Measurements from ENCODE around the gene GSK3A.
A peak's percentile ranks its signal among the peaks of the same experiment; 100 is the strongest.
"Not testable (repeated sequence)": the region's sequence is repeated elsewhere in the genome, so short reads cannot be mapped to it uniquely, and the experiment has no call there.

Gene GSK3A

DNA sequence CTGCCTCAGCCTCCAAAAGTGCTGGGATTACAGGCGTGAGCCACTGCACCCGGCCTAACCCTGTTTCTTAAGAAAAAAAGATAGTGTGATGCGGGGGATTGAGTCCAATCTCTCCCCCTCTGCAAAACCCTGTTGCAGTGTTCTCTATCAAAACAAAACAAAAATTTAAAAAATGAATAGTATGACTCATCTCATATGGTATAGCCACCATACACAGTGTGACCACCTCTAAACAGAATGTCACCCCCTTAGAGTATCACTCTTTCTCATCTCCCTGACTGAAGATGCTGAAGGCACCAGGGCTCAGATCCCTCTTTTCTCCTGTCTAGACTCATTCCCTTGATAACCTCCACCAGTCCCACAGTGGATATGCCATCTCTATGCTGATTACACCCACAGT, 19.4 kb upstream of the GSK3A start:
- TF ChIP-seq, protein P1, sequence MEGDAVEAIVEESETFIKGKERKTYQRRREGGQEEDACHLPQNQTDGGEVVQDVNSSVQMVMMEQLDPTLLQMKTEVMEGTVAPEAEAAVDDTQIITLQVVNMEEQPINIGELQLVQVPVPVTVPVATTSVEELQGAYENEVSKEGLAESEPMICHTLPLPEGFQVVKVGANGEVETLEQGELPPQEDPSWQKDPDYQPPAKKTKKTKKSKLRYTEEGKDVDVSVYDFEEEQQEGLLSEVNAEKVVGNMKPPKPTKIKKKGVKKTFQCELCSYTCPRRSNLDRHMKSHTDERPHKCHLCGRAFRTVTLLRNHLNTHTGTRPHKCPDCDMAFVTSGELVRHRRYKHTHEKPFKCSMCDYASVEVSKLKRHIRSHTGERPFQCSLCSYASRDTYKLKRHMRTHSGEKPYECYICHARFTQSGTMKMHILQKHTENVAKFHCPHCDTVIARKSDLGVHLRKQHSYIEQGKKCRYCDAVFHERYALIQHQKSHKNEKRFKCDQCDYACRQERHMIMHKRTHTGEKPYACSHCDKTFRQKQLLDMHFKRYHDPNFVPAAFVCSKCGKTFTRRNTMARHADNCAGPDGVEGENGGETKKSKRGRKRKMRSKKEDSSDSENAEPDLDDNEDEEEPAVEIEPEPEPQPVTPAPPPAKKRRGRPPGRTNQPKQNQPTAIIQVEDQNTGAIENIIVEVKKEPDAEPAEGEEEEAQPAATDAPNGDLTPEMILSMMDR (IDR thresholded peaks at IDR 0.05; ENCODE audit: poor library complexity, severe bottlenecking): no peak
- Histone ChIP-seq H3K9me3 (ENCODE audit: severe bottlenecking) (no peaks in the 10 kb centered on the region), H3K27ac (ENCODE audit: poor library complexity, severe bottlenecking) (no peak overlapping the region), H3K36me3 (ENCODE audit: low read depth) (no peaks in the 10 kb centered on the region), H3K4me3 (ENCODE audit: severe bottlenecking) (no peak overlapping the region), H3K27me3 (ENCODE audit: insufficient read depth, poor library complexity, severe bottlenecking) (no peaks in the 10 kb centered on the region), H3K4me1 (ENCODE audit: insufficient read depth, poor library complexity, severe bottlenecking) (no peaks in the 10 kb centered on the region)
- DNase-seq (ENCODE audit: low spot score): no peak
- no peak for ATAC-seq (ENCODE audit: low read depth)

DNA sequence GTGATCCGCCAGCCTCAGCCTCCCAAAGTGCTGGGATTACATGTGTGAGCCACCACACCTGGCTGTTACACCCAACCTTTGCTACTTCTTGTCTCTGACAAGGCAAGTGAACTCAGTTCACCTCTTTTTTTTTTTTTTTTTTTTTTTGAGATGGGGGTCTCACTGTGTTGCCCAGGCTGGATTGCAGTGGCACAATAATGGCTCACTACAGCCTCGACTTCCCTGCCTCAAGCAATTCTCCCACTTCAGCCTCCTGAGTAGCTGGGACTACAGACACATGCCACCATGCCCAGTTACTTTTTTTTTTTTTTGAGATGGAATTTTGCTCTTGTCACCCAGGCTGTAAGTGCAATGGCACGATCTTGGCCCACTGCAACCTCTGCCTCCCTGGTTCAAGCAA, 15.4 kb upstream of the GSK3A start:
- H3K9me3 ChIP-seq (ENCODE audit: severe bottlenecking); H3K4me1 ChIP-seq (ENCODE audit: insufficient read depth, poor library complexity, severe bottlenecking); H3K27ac ChIP-seq (ENCODE audit: poor library complexity, severe bottlenecking); H3K27me3 ChIP-seq (ENCODE audit: insufficient read depth, poor library complexity, severe bottlenecking); H3K36me3 ChIP-seq (ENCODE audit: low read depth); DNase-seq (ENCODE audit: low spot score); H3K4me3 ChIP-seq (ENCODE audit: severe bottlenecking); ATAC-seq (ENCODE audit: low read depth): not testable (repeated sequence)

DNA sequence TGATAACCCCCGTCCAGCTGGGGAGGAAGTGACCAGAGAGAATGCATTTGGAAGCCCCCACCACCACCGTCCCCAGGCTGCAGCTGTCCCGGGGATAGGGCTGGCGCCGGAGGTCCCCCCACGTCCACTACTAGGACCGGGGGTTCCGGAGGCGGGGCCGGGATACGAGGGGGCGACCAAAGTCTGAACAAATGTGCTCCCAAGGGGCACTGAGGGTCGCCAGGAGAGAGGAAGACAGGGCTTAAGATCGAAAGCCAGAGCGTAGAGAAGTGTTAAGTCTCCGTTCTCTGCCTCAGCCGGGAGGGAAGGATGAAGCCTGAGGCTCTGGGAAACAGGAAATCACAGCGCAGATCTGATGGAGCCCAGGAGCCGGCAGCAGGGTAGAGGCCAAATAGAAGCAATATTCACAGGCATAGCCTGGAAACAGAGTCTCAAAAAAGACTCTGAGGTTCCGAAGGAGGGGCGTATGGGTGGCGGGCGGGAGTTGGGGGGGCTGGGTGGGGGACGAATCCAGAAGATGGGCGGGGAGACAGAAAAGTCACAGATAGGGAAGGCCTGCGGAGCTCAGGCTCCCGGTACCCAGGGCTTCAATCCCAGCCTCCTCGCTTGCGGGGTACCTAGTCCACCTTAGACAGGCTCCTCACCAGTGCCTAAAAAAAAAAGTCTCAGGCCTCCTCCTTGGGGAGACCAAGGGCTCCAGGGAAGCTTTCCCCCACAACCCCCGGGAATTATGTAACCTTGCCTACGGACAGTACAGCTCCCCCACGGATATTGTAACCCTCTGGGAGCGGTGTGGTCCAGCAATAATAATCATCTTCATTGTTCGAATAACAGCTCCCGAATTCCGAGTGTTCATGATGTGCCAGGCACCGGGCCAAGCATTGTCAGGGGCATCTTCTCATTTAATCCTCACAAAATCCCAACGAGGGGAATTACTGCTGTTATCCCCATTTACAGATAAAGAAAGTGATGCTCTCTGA, 13.7 kb upstream of the GSK3A start:
- Histone ChIP-seq H3K4me3 (ENCODE audit: severe bottlenecking) (peak overlapping the region; percentile 79), H3K27ac (ENCODE audit: poor library complexity, severe bottlenecking) (peak overlapping the region; percentile 96), H3K4me1 (ENCODE audit: insufficient read depth, poor library complexity, severe bottlenecking) (peaks cover 7% of the 10 kb centered on the region), H3K36me3 (ENCODE audit: low read depth) (0 out of 2 replicates have a peak, but pooled peaks cover 5% of the 10 kb centered on the region), H3K27me3 (ENCODE audit: insufficient read depth, poor library complexity, severe bottlenecking) (no peaks in the 10 kb centered on the region), H3K9me3 (ENCODE audit: severe bottlenecking) (no peaks in the 10 kb centered on the region)
- TF ChIP-seq, protein P1 (IDR thresholded peaks at IDR 0.05; ENCODE audit: poor library complexity, severe bottlenecking): no peak
- DNase-seq (ENCODE audit: low spot score) (no peak), ATAC-seq (ENCODE audit: low read depth) (peak; percentile 52)

DNA sequence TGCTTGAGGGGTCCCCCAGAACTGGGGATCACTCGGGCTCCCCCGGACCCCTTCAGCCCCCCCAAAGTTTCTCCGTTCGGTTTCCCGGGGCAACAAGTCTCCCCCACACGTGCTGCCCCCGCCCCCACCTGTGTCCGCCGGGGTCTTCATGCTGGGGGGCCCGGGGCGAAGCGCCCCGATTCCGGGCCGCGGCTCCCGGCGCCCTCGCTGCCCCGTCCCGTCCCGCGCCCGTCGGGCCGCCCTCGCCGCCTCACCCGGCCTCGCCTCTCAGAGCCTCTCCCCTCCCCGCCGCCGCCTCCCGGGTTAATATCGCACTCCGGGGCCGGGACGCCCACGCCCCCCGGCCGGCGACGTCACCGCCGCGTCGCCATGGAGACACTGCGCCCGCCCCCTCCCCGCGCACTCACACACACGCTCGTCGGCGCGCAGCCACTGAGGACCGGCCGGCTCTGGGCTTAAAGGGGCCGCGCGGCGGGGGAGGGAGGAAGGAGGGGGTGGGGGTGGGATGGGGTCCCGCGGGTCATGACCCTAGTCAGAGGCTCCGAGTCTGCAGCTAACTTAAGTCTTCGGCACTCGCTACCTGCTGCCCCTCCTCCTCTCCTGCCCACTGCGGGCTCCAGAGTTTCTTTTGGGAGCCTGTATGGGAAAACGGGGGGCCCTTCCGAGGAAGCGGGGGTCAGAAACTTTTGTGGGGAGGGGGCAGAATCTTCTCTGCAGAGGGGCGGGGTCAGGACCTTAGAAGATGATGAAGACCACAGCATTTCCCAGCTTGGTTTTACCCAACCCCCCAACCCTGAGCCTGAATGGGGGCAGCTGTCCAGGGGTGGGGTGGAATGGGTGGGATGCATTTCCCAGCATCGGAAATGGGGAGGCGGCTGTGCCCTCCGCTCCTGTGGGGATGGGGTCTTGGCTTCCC, 12.7 kb upstream of the GSK3A start, which contains the start of gene ERF:
Gene ERF, minus strand, starts transcription at position 279 of the 916 bp plus-strand sequence. Its CDS starts 129 bp downstream, at position 150.
- peak; percentile 89 for DNase-seq (ENCODE audit: low spot score)
- H3K4me3 ChIP-seq (ENCODE audit: severe bottlenecking): peak within 1 kb of the TSS; percentile 79
- peaks cover 7% of the 10 kb centered on the region for H3K4me1 ChIP-seq (ENCODE audit: insufficient read depth, poor library complexity, severe bottlenecking)
- H3K36me3 ChIP-seq (ENCODE audit: low read depth): peaks cover 12% of the 10 kb centered on the region
- H3K27ac ChIP-seq (ENCODE audit: poor library complexity, severe bottlenecking): peak within 1 kb of the TSS; percentile 96
- H3K27me3 ChIP-seq (ENCODE audit: insufficient read depth, poor library complexity, severe bottlenecking): no peaks in the 10 kb centered on the region
- H3K9me3 ChIP-seq (ENCODE audit: severe bottlenecking): no peaks in the 10 kb centered on the region
- peak; percentile 51 for ATAC-seq (ENCODE audit: low read depth)
- TF ChIP-seq, protein P1 (IDR thresholded peaks at IDR 0.05; ENCODE audit: poor library complexity, severe bottlenecking): no peak

Data from RWPE2 (cell line).